PC-3 (cell line): ENCODE results near the gene IYD. TPM values are rescaled to one million over a fixed set of nuclear protein-coding genes. Genes with fewer than 3 reads are reported as not detected.

Experiments
- ATAC-seq: fragments of 200-7000 bp; cut with Tn5 transposase; 2 replicates; pipeline ENCODE4 v1.9.1; 2020; ENCODE audit warnings: mild to moderate bottlenecking, moderate library complexity
- BruUV-seq: library from RNA; stranded (reverse); fragments of 400-500 nt; replicated peaks from 2 replicates; lab custom pipeline; 2021; lab: Mats Ljungman, UMichigan
- CTCF ChIA-PET: fragments of 300-600 bp; sonication (Branson Sonifier 250); formaldehyde crosslinking; loops from one replicate; lab custom pipeline; 2022; ENCODE audit warnings: antibody characterized with exemption; lab: Charles Lee
- POLR2A ChIA-PET: fragments of 300-600 bp; sonication (Branson Sonifier 250); formaldehyde crosslinking; loops from one replicate; lab custom pipeline; 2022; ENCODE audit warnings: antibody characterized with exemption; ENCODE audit not compliant: unreplicated experiment; lab: Charles Lee
- DNase-seq: peaks from one replicate; pipeline ENCODE4 v3.0.0-alpha.2; 2015
- H2AFZ ChIP-seq: fragments of 300-600 bp; sonication (generic); 2 replicates; pipeline ENCODE4 v1.6.0; 2016; ENCODE audit warnings: antibody characterized with exemption, low read length
- H3F3A ChIP-seq: fragments of 300-600 bp; sonication (generic); one replicate; pipeline ENCODE4 v1.6.0; 2017; ENCODE audit warnings: antibody characterized with exemption, low read length, control low read depth, mild to moderate bottlenecking; ENCODE audit not compliant: unreplicated experiment
- H3K27ac ChIP-seq: fragments of 300-600 bp; sonication (generic); 2 replicates; pipeline ENCODE4 v1.5.1; 2016; ENCODE audit warnings: mild to moderate bottlenecking, low read length
- H3K27me3 ChIP-seq: fragments of 300-600 bp; sonication (generic); 2 replicates; pipeline ENCODE4 v1.6.1; 2016; ENCODE audit warnings: low read length, mixed read lengths
- H3K36me3 ChIP-seq: fragments of 300-600 bp; sonication (generic); 2 replicates; pipeline ENCODE4 v1.6.1; 2016; ENCODE audit warnings: low read depth, mixed run types, low read length, mixed read lengths
- H3K4me1 ChIP-seq: fragments of 300-600 bp; sonication (generic); 2 replicates; pipeline ENCODE4 v1.5.1; 2016; ENCODE audit warnings: low read length; ENCODE audit not compliant: insufficient read depth
- H3K4me2 ChIP-seq: fragments of 300-600 bp; sonication (generic); 2 replicates; pipeline ENCODE4 v1.6.0; 2016; ENCODE audit warnings: low read length
- H3K4me3 ChIP-seq: fragments of 300-600 bp; sonication (generic); 2 replicates; pipeline ENCODE4 v1.5.1; 2016; ENCODE audit warnings: mild to moderate bottlenecking, low read length, mixed read lengths
- H3K79me2 ChIP-seq: fragments of 300-600 bp; sonication (generic); 2 replicates; pipeline ENCODE4 v1.6.1; 2017; ENCODE audit warnings: low read length, mixed read lengths
- H3K9ac ChIP-seq: fragments of 300-600 bp; sonication (generic); 2 replicates; pipeline ENCODE4 v1.6.0; 2016; ENCODE audit warnings: mild to moderate bottlenecking, low read length
- H3K9me2 ChIP-seq: fragments of 300-600 bp; sonication (generic); replicated peaks from 2 replicates; pipeline ENCODE4 v1.6.1; 2016; ENCODE audit warnings: mixed run types, low read length, mixed read lengths
- H3K9me3 ChIP-seq: fragments of 300-600 bp; sonication (generic); 2 replicates; pipeline ENCODE4 v1.6.1; 2016; ENCODE audit warnings: low read length, mixed read lengths
- H4K20me1 ChIP-seq: fragments of 300-600 bp; sonication (generic); 2 replicates; pipeline ENCODE4 v1.6.1; 2016; ENCODE audit warnings: low read length, mixed read lengths
- EZH2 ChIP-seq: fragments of 300-600 bp; sonication (generic); IDR thresholded peaks from one replicate; pipeline ENCODE4 v1.6.1; 2017; ENCODE audit warnings: antibody characterized with exemption, mild to moderate bottlenecking, low read length; ENCODE audit not compliant: unreplicated experiment
- EZH2phosphoT487 ChIP-seq: fragments of 300-600 bp; sonication (generic); IDR thresholded peaks from 2 replicates; pipeline ENCODE4 v1.6.1; 2018; ENCODE audit warnings: mild to moderate bottlenecking, antibody characterized with exemption, low read length, borderline replicate concordance
- intact Hi-C: fragments of 100-400 bp; cut with micrococcal nuclease; formaldehyde crosslinking; loops from 2 replicates; pipeline ENCODE4 v1.9.0; 2023
- total RNA-seq: library from RNA; depleted of rRNA; stranded (reverse); fragments of >200 nt; gene quantifications from 2 replicates; pipeline ENCODE4 v1.2.3, GENCODE V29; 2014
- TF ChIP-seq, protein P1 (sequence below): fragments of 300-600 bp; sonication (generic); conservative IDR thresholded peaks from 2 replicates; pipeline ENCODE4 v1.5.1; 2017; ENCODE audit warnings: antibody characterized with exemption, low read depth, mild to moderate bottlenecking, low read length

Gene IYD
- total RNA-seq, 1 experiment from 2014 or later: 0.04 TPM

- ChIA-PET CTCF (no interaction called here), POLR2A (no interaction called here)
- Histone ChIP-seq H3K27me3 (no peaks in the 10 kb centered on the region), H3K9ac (no peak overlapping the region), H3F3A (no peaks in the 10 kb centered on the region), H3K27ac (no peak overlapping the region), H3K4me2 (no peak overlapping the region), H2AFZ (no peak overlapping the region), H4K20me1 (no peaks in the 10 kb centered on the region), H3K9me2 (no peaks in the 10 kb centered on the region), H3K36me3 (no peaks in the 10 kb centered on the region), H3K9me3 (no peaks in the 10 kb centered on the region), H3K79me2 (no peaks in the 10 kb centered on the region), H3K4me1 (peaks cover 8% of the 10 kb centered on the region), H3K4me3 (no peak overlapping the region)
- no TSS peak for BruUV-seq
- intact Hi-C loops: no loop called here
- no peak for DNase-seq
- ATAC-seq: no peak
- TF ChIP-seq EZH2: no peak
- TF ChIP-seq EZH2phosphoT487: no peak
- TF ChIP-seq, protein P1, sequence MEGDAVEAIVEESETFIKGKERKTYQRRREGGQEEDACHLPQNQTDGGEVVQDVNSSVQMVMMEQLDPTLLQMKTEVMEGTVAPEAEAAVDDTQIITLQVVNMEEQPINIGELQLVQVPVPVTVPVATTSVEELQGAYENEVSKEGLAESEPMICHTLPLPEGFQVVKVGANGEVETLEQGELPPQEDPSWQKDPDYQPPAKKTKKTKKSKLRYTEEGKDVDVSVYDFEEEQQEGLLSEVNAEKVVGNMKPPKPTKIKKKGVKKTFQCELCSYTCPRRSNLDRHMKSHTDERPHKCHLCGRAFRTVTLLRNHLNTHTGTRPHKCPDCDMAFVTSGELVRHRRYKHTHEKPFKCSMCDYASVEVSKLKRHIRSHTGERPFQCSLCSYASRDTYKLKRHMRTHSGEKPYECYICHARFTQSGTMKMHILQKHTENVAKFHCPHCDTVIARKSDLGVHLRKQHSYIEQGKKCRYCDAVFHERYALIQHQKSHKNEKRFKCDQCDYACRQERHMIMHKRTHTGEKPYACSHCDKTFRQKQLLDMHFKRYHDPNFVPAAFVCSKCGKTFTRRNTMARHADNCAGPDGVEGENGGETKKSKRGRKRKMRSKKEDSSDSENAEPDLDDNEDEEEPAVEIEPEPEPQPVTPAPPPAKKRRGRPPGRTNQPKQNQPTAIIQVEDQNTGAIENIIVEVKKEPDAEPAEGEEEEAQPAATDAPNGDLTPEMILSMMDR: no peak
These were observed 35.2 kb upstream of the IYD start for GRCh38 chr6:150333585-150333941.

GRCh38 chr6:150334790-150335783 lies 33.7 kb upstream of the IYD start:
- Histone ChIP-seq H3K79me2 (no peaks in the 10 kb centered on the region), H4K20me1 (no peaks in the 10 kb centered on the region), H3K4me3 (no peak overlapping the region), H3K27ac (no peak overlapping the region), H3K4me2 (no peak overlapping the region), H2AFZ (no peak overlapping the region), H3K9me3 (no peaks in the 10 kb centered on the region), H3K9ac (no peak overlapping the region), H3K4me1 (peaks cover 8% of the 10 kb centered on the region), H3K27me3 (no peaks in the 10 kb centered on the region), H3K9me2 (no peaks in the 10 kb centered on the region), H3F3A (no peaks in the 10 kb centered on the region), H3K36me3 (no peaks in the 10 kb centered on the region)
- CTCF ChIA-PET: interaction anchor here (0.5 to 0.6 kb wide), 2 partner anchors 254 to 480 kb away, joined by 3 to 6 read pairs; no protein-coding TSS in a partner anchor
- ATAC-seq: no peak
- no TSS peak for BruUV-seq
- TF ChIP-seq EZH2: no peak
- TF ChIP-seq EZH2phosphoT487: no peak
- TF ChIP-seq, protein P1: peak; percentile 86
- POLR2A ChIA-PET: no interaction called here
- intact Hi-C loops: loop anchor here (2.0 to 5.0 kb wide), 4 partner anchors 57 to 330 kb away; no protein-coding TSS in a partner anchor
- peak; percentile 67 for DNase-seq

GRCh38 chr6:150336299-150336698 lies 32.5 kb upstream of the IYD start:
- no TSS peak for BruUV-seq
- ChIA-PET CTCF (no interaction called here), POLR2A (no interaction called here)
- Histone ChIP-seq H4K20me1 (no peaks in the 10 kb centered on the region), H3K36me3 (no peaks in the 10 kb centered on the region), H3K27me3 (no peaks in the 10 kb centered on the region), H3K9ac (no peak overlapping the region), H3K4me1 (peaks cover 8% of the 10 kb centered on the region), H3K79me2 (no peaks in the 10 kb centered on the region), H3K9me2 (no peaks in the 10 kb centered on the region), H3K27ac (no peak overlapping the region), H2AFZ (peak overlapping the region; percentile 46; the same call in 1 of the 2 replicates), H3F3A (no peaks in the 10 kb centered on the region), H3K4me2 (peak overlapping the region; percentile 46), H3K9me3 (no peaks in the 10 kb centered on the region), H3K4me3 (no peak overlapping the region)
- DNase-seq (peak; percentile 34), ATAC-seq (peak; percentile 15; the same call in 1 of the 2 replicates)
- intact Hi-C loops: loop anchor here (5.0 kb wide), 1 partner anchor 56 kb away; no protein-coding TSS in a partner anchor
- TF ChIP-seq, protein P1: no peak
- no peak for TF ChIP-seq EZH2phosphoT487
- no peak for TF ChIP-seq EZH2
